ENCODE measurements around the gene ALPP.
"Not testable (repeated sequence)": the region's sequence is repeated elsewhere in the genome, so short reads cannot be mapped to it uniquely, and the experiment has no call there.

Gene ALPP

DNA sequence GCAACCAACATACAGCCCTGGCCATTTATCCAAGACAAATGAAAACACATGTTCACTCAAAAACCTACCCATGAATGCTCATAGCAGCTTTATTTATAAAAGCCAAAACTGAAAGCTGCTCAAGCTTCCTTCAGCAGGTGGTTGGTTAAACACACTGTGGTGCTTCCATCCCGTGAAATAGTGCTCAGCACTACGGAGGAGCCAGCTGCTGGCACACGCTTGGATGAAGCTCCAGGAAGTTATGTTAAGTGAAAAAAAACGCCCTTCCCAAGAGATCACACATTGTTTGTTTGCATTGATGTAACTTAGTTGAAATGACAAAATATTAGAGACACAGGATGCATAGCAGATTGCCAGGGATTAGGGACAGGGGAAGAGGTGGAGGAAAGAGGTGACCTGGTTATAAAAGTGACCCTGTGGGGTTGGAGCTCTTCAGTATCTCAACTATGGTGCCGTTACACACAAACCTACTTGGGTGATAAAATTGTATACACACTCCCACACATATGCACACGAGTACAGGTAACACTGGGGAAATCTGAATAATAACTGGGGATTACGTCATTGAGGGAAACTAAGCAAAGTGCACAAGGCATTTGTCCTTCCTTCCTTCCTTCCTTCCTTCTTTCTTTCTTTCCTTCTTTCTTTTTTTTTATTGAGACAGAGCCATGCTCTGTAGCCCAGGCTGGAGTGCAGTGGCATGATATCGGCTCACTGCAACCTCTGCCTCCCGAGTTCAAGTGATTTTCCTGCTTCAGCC is 21.9 kb downstream of the ALPP start:
- TF ChIP-seq, protein P1, sequence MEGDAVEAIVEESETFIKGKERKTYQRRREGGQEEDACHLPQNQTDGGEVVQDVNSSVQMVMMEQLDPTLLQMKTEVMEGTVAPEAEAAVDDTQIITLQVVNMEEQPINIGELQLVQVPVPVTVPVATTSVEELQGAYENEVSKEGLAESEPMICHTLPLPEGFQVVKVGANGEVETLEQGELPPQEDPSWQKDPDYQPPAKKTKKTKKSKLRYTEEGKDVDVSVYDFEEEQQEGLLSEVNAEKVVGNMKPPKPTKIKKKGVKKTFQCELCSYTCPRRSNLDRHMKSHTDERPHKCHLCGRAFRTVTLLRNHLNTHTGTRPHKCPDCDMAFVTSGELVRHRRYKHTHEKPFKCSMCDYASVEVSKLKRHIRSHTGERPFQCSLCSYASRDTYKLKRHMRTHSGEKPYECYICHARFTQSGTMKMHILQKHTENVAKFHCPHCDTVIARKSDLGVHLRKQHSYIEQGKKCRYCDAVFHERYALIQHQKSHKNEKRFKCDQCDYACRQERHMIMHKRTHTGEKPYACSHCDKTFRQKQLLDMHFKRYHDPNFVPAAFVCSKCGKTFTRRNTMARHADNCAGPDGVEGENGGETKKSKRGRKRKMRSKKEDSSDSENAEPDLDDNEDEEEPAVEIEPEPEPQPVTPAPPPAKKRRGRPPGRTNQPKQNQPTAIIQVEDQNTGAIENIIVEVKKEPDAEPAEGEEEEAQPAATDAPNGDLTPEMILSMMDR (IDR thresholded peaks at IDR 0.05; ENCODE audit: insufficient read depth, low read depth, low read length, missing control alignments) = no peak
- no peak for DNase-seq (ENCODE audit: low read depth)

DNA sequence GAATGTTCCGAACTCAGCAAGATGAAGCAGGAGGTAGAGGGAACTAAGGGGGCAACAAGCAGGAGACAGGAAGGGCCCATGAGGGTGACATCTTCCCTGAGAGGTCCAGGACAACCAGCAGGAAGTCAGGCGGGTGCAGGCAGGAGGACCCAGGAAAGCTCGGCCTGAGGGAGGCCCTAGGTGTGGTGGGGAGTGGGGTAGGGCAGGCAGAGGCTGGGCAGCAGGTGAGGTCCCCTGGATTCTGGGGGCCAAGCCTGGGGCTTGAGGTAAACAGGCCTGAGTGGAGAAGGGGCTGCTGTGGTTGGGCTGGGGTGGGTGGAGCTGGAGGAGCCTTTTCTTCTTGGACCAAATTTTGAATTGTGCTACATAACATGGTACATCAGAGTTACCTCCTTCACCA is 24.0 kb downstream of the ALPP start:
- TF ChIP-seq, protein P1 (IDR thresholded peaks at IDR 0.05; ENCODE audit: insufficient read depth, low read depth, low read length, missing control alignments) = no peak
- no peak for DNase-seq (ENCODE audit: low read depth)
- H3K4me3 ChIP-seq (ENCODE audit: low read depth, low read length) = no peak overlapping the region

More for the DNA sequence above, 21.9 kb downstream of the ALPP start:
- no peak overlapping the region for H3K4me3 ChIP-seq (ENCODE audit: low read depth, low read length)

DNA sequence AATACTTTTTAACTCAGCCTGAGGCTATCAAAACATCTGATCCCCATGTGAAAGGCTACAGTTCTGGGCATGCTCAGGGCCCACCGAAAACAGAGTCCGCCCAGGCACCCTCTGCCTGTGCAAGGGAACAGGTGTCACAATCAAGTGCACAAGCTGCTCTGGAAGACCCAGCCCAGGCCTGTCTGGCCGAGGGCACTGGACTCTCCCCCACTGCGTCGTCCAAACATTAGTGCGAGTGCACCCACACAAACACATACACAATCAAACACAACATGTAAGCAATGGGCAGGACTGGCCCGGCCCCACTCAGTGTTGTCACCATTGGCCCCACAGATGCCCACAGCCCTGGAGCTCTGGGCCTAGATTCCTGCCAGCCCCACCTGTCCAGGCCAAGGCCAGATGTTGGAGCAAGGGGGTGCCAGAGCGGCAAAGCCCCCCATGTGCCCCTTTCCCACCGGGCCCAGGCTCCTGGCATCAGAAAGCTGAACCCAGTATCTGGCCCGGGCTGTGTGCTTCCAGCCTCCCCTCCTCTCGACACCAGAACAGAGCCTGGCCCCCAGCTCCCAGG is 27.5 kb downstream of the ALPP start:
- no peak for DNase-seq (ENCODE audit: low read depth)
- H3K4me3 ChIP-seq (ENCODE audit: low read depth, low read length) = no peak overlapping the region
- TF ChIP-seq, protein P1 (IDR thresholded peaks at IDR 0.05; ENCODE audit: insufficient read depth, low read depth, low read length, missing control alignments) = no peak

DNA sequence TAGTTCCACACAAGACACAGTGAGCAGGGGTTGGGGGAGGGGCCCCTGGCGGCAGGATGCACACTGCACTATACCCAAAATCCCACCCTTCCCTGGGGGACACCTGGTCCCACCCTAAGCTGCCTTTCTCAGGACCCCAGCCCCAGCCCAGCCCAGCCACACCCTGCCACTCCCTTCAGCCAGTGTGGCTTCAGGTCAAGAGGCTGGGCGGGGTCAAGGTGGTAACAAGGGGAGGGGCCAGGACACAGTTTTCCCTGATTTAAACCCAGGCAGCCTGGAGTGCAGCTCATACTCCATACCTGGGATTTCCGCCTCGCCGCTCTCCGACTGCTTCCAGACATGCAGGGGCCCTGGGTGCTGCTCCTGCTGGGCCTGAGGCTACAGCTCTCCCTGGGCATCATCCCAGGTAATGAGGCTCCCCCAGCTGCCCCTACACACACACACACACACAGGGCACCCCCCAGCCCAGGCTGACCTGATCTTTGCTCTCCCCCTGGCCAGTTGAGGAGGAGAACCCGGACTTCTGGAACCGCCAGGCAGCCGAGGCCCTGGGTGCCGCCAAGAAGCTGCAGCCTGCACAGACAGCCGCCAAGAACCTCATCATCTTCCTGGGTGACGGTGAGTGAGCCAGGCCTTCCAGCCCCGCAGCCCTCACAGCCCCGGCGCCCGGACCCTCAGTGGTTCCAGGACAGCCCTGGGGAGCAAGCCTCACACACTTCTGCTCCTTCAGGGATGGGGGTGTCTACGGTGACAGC is 28.2 kb downstream of the ALPP start, which contains the start of gene ALPG:
Gene ALPG (plus strand): TSS at position 289 of the 755 bp plus-strand sequence. CDS start 51 bp downstream, at position 340.
- no peak within 1 kb of the TSS for H3K4me3 ChIP-seq (ENCODE audit: low read depth, low read length)
- no peak for DNase-seq (ENCODE audit: low read depth)
- TF ChIP-seq, protein P1 (IDR thresholded peaks at IDR 0.05; ENCODE audit: insufficient read depth, low read depth, low read length, missing control alignments) = no peak

DNA sequence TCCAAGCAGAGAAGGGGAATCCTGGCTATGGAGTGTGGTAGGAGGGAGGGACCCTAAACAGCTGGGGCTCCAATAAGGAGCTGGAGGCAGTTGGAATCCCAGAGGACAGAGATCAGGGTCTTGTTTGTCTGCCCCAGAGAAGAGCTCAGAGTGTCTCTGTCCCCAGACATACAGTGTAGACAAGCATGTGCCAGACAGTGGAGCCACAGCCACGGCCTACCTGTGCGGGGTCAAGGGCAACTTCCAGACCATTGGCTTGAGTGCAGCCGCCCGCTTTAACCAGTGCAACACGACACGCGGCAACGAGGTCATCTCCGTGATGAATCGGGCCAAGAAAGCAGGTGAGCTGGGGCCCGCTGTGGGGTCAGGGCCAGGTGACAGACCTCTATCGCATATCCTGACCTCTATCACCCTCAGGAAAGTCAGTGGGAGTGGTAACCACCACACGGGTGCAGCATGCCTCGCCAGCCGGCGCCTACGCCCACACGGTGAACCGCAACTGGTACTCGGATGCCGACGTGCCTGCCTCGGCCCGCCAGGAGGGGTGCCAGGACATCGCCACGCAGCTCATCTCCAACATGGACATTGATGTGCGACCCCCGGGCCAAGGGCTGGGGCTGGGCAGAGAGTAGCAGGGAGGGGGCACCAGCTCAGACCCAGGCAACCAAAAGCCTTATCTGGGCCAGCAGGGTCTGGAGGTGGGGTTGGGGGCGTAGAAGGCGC is 29.0 kb downstream of the ALPP start:
- not testable (repeated sequence) for DNase-seq (ENCODE audit: low read depth); H3K4me3 ChIP-seq (ENCODE audit: low read depth, low read length)

DNA sequence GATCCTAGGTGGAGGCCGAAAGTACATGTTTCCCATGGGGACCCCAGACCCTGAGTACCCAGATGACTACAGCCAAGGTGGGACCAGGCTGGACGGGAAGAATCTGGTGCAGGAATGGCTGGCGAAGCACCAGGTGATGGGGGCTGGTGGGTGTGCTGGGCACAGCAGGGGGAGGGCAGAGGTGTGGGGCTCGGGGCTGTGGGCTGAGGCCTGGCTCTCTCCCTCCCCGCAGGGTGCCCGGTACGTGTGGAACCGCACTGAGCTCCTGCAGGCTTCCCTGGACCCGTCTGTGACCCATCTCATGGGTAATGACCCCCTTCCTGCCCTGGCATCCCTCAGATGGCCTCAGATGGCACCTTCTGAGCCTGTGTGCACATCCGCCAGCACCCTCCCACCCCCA is 29.7 kb downstream of the ALPP start:
- H3K4me3 ChIP-seq (ENCODE audit: low read depth, low read length); DNase-seq (ENCODE audit: low read depth): not testable (repeated sequence)

DNA sequence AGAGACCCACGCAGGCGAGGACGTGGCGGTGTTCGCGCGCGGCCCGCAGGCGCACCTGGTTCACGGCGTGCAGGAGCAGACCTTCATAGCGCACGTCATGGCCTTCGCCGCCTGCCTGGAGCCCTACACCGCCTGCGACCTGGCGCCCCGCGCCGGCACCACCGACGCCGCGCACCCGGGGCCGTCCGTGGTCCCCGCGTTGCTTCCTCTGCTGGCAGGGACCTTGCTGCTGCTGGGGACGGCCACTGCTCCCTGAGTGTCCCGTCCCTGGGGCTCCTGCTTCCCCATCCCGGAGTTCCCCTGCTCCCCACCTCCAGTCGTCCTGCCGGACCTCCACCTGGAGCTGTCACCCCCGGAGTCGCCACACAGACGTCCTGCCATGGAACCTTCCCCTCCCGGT is 31.1 kb downstream of the ALPP start:
- not testable (repeated sequence) for H3K4me3 ChIP-seq (ENCODE audit: low read depth, low read length); DNase-seq (ENCODE audit: low read depth)

DNA sequence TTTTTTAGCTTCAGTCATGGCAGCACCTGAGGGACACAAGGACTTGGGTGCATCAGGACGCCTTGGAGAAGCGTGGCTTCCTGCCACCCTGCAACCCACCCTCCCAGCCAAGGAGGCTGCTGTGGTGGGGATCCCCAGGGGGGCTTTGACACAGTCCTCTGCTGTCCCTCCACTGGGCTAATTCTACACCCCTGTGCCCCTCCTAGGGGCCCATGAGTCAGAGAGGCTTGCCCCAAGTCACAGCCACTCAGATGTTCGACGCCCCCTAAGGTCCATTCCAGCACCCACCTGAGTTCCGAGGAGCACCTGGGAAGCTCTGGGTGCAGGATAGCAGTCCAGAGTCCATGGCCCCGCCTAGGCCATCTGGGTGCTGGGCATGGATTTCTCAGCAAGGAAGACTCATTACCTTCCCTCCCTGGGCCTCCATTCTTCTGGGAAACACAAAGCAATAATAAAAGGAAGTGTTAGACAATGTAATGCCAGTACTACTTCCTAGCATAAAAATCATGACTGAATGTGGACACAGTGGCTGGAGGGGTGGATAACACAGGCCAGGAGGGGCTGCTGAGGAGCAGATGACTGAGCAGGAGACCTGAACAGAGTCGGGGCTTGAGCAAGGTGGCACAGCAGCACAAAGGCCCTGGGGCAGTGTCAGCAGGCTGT is 31.8 kb downstream of the ALPP start:
- TF ChIP-seq, protein P1 (IDR thresholded peaks at IDR 0.05; ENCODE audit: insufficient read depth, low read depth, low read length, missing control alignments) = no peak
- DNase-seq (ENCODE audit: low read depth) = no peak
- no peak overlapping the region for H3K4me3 ChIP-seq (ENCODE audit: low read depth, low read length)

Data from GM12865 (cell line).